H9 (cell line): ENCODE measurements around the gene ITPA. TPM values are rescaled to one million over a fixed set of nuclear protein-coding genes. Genes with fewer than 3 reads are reported as not detected.

Source experiments
- DNase-seq: peaks from one replicate; pipeline ENCODE4 v3.0.0-alpha.2; 2017
- H2AFZ ChIP-seq: one replicate; pipeline ENCODE4 v1.6.1; 2013; ENCODE audit warnings: mild to moderate bottlenecking, low read length, control low read depth, moderate library complexity
- H2AK5ac ChIP-seq: 2 replicates; pipeline ENCODE4 v1.6.1; 2013; ENCODE audit warnings: low read length, control low read depth, mixed read lengths; ENCODE audit not compliant: insufficient read length
- H2BK120ac ChIP-seq: one replicate; pipeline ENCODE4 v1.6.1; 2013; ENCODE audit warnings: low read depth, mild to moderate bottlenecking, low read length, control low read depth, inconsistent platforms; ENCODE audit not compliant: poor library complexity, severe bottlenecking
- H2BK12ac ChIP-seq: 2 replicates; pipeline ENCODE4 v1.6.1; 2013; ENCODE audit warnings: low read length, control low read depth, mixed read lengths, low read depth; ENCODE audit not compliant: insufficient read length
- H2BK15ac ChIP-seq: 2 replicates; pipeline ENCODE4 v1.6.1; 2013; ENCODE audit warnings: low read depth, low read length, control low read depth
- H2BK20ac ChIP-seq: one replicate; pipeline ENCODE4 v1.6.1; 2013; ENCODE audit warnings: low read depth, mild to moderate bottlenecking, low read length, control low read depth, inconsistent platforms; ENCODE audit not compliant: poor library complexity, severe bottlenecking
- H2BK5ac ChIP-seq: 2 replicates; pipeline ENCODE4 v1.6.1; 2013; ENCODE audit warnings: low read length, control low read depth, mixed read lengths; ENCODE audit not compliant: insufficient read length
- H3K14ac ChIP-seq: 2 replicates; pipeline ENCODE4 v1.6.1; 2013; ENCODE audit warnings: low read length, control low read depth; ENCODE audit not compliant: insufficient read depth
- H3K18ac ChIP-seq: 2 replicates; pipeline ENCODE4 v1.6.1; 2013; ENCODE audit warnings: low read depth, mild to moderate bottlenecking, mixed read lengths, low read length, control low read depth; ENCODE audit not compliant: insufficient read length
- H3K23ac ChIP-seq: 2 replicates; pipeline ENCODE4 v1.6.1; 2013; ENCODE audit warnings: low read length, control low read depth, mixed read lengths, low read depth; ENCODE audit not compliant: insufficient read length
- H3K23me2 ChIP-seq: 2 replicates; pipeline ENCODE4 v1.6.1; 2013; ENCODE audit warnings: low read depth, mild to moderate bottlenecking, mixed read lengths, low read length, control low read depth; ENCODE audit not compliant: insufficient read length, poor library complexity, severe bottlenecking
- H3K27ac ChIP-seq: 2 replicates; pipeline ENCODE4 v1.5.1; 2013; ENCODE audit warnings: low read length, control low read depth, mixed read lengths, low read depth; ENCODE audit not compliant: insufficient read length
- H3K27me3 ChIP-seq: 2 replicates; pipeline ENCODE4 v1.6.1; 2013; ENCODE audit warnings: low read length, control low read depth, inconsistent platforms; ENCODE audit not compliant: insufficient read depth
- H3K4ac ChIP-seq: 2 replicates; pipeline ENCODE4 v1.6.1; 2013; ENCODE audit warnings: low read depth, mild to moderate bottlenecking, control low read depth, inconsistent platforms, low read length, moderate library complexity
- H3K4me1 ChIP-seq: 2 replicates; pipeline ENCODE4 v1.6.1; 2013; ENCODE audit warnings: low read length, control low read depth, inconsistent platforms; ENCODE audit not compliant: insufficient read depth
- H3K4me2 ChIP-seq: 2 replicates; pipeline ENCODE4 v1.6.1; 2013; ENCODE audit warnings: low read length, control low read depth, mixed read lengths; ENCODE audit not compliant: insufficient read length, insufficient read depth
- H3K56ac ChIP-seq: 2 replicates; pipeline ENCODE4 v1.6.1; 2013; ENCODE audit warnings: low read depth, mild to moderate bottlenecking, mixed read lengths, low read length, control low read depth; ENCODE audit not compliant: insufficient read length
- H3K79me1 ChIP-seq: 2 replicates; pipeline ENCODE4 v1.6.1; 2013; ENCODE audit warnings: low read depth, mild to moderate bottlenecking, moderate library complexity, low read length, control low read depth, inconsistent platforms; ENCODE audit not compliant: insufficient read depth, poor library complexity, severe bottlenecking
- H3K79me2 ChIP-seq: 2 replicates; pipeline ENCODE4 v1.6.1; 2013; ENCODE audit warnings: low read length, control low read depth, inconsistent platforms; ENCODE audit not compliant: insufficient read depth
- H3K9ac ChIP-seq: 2 replicates; pipeline ENCODE4 v1.6.1; 2013; ENCODE audit warnings: low read length, control low read depth, mixed read lengths; ENCODE audit not compliant: insufficient read length; ENCODE audit errors: extremely low read depth
- H3K9me3 ChIP-seq: one replicate; pipeline ENCODE4 v1.6.1; 2013; ENCODE audit warnings: low read depth, low read length, inconsistent platforms; ENCODE audit not compliant: control insufficient read depth
- H3T11ph ChIP-seq: one replicate; pipeline ENCODE4 v1.6.1; 2013; ENCODE audit warnings: mild to moderate bottlenecking, low read length, control low read depth, inconsistent platforms
- H4K20me1 ChIP-seq: one replicate; pipeline ENCODE4 v1.6.1; 2013; ENCODE audit not compliant: control insufficient read depth, insufficient read length, insufficient read depth
- H4K5ac ChIP-seq: 2 replicates; pipeline ENCODE4 v1.6.1; 2013; ENCODE audit warnings: low read depth, mild to moderate bottlenecking, mixed read lengths, low read length, control low read depth; ENCODE audit not compliant: insufficient read length
- H4K8ac ChIP-seq: replicated peaks from 2 replicates; pipeline ENCODE4 v1.6.1; 2013; ENCODE audit warnings: low read length, control low read depth, mixed read lengths, low read depth; ENCODE audit not compliant: insufficient read length
- H4K91ac ChIP-seq: 2 replicates; pipeline ENCODE4 v1.6.1; 2013; ENCODE audit warnings: low read depth, mild to moderate bottlenecking, moderate library complexity, mixed read lengths, low read length, control low read depth; ENCODE audit not compliant: insufficient read length
- H3K27ac Mint-ChIP-seq, 3 experiments: 2 replicates in 2 of 3; 3 replicates in 1 of 3; pipeline ENCODE4 v1.8.0; 2020 to 2021; ENCODE audit warnings: mixed read lengths in 3 of 3, mild to moderate bottlenecking in 1 of 3, moderate library complexity in 1 of 3
- H3K27me3 Mint-ChIP-seq: 2 replicates; pipeline ENCODE4 v1.8.0; 2021; ENCODE audit warnings: low read depth, mild to moderate bottlenecking, moderate library complexity, mixed read lengths
- H3K36me3 Mint-ChIP-seq, 3 experiments: 2 replicates in 2 of 3; 3 replicates in 1 of 3; pipeline ENCODE4 v1.8.0; 2020 to 2021; ENCODE audit warnings: low read depth in 3 of 3, mixed read lengths in 3 of 3; ENCODE audit not compliant: insufficient read depth in 1 of 3
- H3K4me1 Mint-ChIP-seq, 2 experiments: 2 replicates each; pipeline ENCODE4 v1.8.0; 2020; ENCODE audit warnings: mixed read lengths in 2 of 2
- H3K4me3 Mint-ChIP-seq, 2 experiments: 2 replicates in 1 of 2; 3 replicates in 1 of 2; pipeline ENCODE4 v1.8.0; 2020 to 2021; ENCODE audit warnings: mild to moderate bottlenecking in 2 of 2, mixed read lengths in 2 of 2, moderate library complexity in 1 of 2
- H3K9me3 Mint-ChIP-seq, 2 experiments: 2 replicates in 1 of 2; 3 replicates in 1 of 2; pipeline ENCODE4 v1.8.0; 2020; ENCODE audit warnings: mild to moderate bottlenecking in 2 of 2, mixed read lengths in 2 of 2, moderate library complexity in 1 of 2
- CTCF ChIP-seq: fragments of 200-600 bp; sonication (generic); conservative IDR thresholded peaks from 3 replicates; pipeline ENCODE4 v1.8.0; 2021; ENCODE audit warnings: antibody characterized with exemption, mild to moderate bottlenecking
- WGBS: extraction: QIAGEN DNeasy Blood & Tissue Kit; methylation state at CpG from one replicate; pipeline ENCODE4 v1.1.7; 2013; ENCODE audit warnings: missing lambda C conversion rate, low lambda C conversion rate, mixed read lengths; ENCODE audit not compliant: insufficient read length; ENCODE audit errors: extremely low coverage; 5-methylcytosine and 5-hydroxymethylcytosine counted together
- total RNA-seq: library from RNA; stranded (reverse); gene quantifications from 2 replicates; pipeline ENCODE4 v1.2.1, GENCODE V29; 2021

The ITPA gene
- total RNA-seq, 1 experiment from 2014 or later: 74.5 TPM

GRCh38 chr20:3228750-3229032 lies 19.4 kb downstream of the ITPA start:
- Histone ChIP-seq H3K9me3 (no peaks in the 10 kb centered on the region), H3K27me3 (no peaks in the 10 kb centered on the region), H3K14ac (no peak overlapping the region), H2BK20ac (no peak overlapping the region), H3K18ac (no peak overlapping the region), H3K4me1 (no peaks in the 10 kb centered on the region), H2BK5ac (no peak overlapping the region), H3K4ac (no peak overlapping the region), H3T11ph (no peak overlapping the region), H2BK15ac (no peak overlapping the region), H4K5ac (no peak overlapping the region), H4K8ac (no peak overlapping the region), H3K4me2 (no peak overlapping the region), H3K79me1 (no peaks in the 10 kb centered on the region), H4K91ac (no peak overlapping the region), H2BK12ac (no peak overlapping the region), H3K23ac (no peak overlapping the region), H2AK5ac (no peak overlapping the region), H4K20me1 (no peaks in the 10 kb centered on the region), H3K27ac (no peak overlapping the region), H2AFZ (no peak overlapping the region), H3K56ac (no peak overlapping the region), H3K9ac (no peak overlapping the region), H2BK120ac (no peak overlapping the region), H3K79me2 (no peaks in the 10 kb centered on the region), H3K23me2 (no peaks in the 10 kb centered on the region)
- no peaks in the 10 kb centered on the region for H3K27me3 Mint-ChIP-seq
- WGBS: no CpG with 5 or more reads among the region's 11 CpGs
- H3K4me1 Mint-ChIP-seq: no peaks in the 10 kb centered on the region
- peaks cover 4 to 37% (median 8%) of the 10 kb centered on the region in 3 experiments; a peak in 4 of 7 replicates for H3K36me3 Mint-ChIP-seq
- no peak overlapping the region for H3K4me3 Mint-ChIP-seq
- no peak for TF ChIP-seq CTCF
- no peak for DNase-seq
- H3K27ac Mint-ChIP-seq: no peak overlapping the region
- H3K9me3 Mint-ChIP-seq: no peaks in the 10 kb centered on the region
